HG03558 (cell line): Measurements from ENCODE around the gene LAMA4.
A peak's percentile ranks its signal among the peaks of the same experiment; 100 is the strongest.
"Not testable (repeated sequence)": the region's sequence is repeated elsewhere in the genome, so short reads cannot be mapped to it uniquely, and the experiment has no call there.

ENCODE experiments used
- ATAC-seq: cut with Tn5 transposase; IDR thresholded peaks from one replicate; pipeline ENCODE4 v1.9.1; 2021; ENCODE audit warnings: moderate number of reproducible peaks; ENCODE audit not compliant: unreplicated experiment; ENCODE audit errors: extremely low read depth

LAMA4 gene

DNA sequence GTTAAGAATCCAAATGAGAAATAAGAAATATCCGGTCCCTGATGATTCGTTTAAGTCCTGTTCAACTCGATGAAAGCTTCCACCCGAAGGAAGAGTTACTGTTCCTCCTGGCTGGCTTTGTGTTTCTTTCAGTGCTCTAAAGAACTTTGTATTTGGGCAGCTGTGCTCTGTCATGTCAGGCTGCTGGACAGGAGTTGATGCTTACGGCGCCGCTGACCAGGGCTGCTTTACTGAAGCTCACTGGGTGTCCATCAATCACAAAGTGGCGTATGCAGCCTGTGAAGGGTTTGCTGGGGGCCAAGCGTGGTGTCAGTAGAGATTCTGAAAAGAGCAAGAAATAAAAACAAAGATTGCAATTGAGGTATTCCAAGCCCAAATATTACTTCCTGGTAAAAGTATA lies 145.1 kb downstream of the LAMA4 start:
- ATAC-seq: no peak

DNA sequence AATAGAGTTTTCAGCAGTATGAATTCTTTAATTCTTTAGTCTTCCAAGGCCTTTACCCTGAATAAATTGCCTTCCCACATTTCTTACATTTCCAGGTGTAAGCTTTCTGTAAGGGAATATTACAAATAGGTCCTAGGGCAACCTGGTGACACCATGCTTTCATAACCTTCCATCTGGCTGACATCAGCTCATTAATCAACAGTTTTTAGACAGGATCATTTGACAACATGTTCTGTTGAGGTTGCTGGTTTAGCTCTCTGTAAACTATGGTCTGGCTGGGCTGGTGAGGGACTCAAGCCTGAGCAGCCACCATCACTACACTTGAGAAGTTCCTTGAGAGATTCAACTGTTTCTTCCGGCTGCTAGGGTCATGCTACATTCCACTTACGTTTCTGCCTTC lies 147.8 kb downstream of the LAMA4 start:
- no peak for ATAC-seq

DNA sequence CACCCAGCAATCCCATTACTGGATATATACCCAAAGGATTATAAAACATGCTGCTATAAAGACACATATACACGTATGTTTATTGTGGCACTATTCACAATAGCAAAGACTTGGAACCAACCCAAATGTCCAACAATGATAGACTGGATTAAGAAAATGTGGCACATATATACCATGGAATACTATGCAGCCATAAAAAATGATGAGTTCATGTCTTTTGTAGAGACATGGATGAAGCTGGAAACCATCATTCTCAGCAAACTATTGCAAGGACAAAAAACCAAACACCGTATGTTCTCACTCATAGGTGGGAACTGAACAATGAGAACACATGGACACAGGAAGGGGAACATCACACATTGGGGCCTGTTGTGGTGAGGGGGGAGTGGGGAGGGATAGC lies 148.3 kb downstream of the LAMA4 start:
- not testable (repeated sequence) for ATAC-seq

DNA sequence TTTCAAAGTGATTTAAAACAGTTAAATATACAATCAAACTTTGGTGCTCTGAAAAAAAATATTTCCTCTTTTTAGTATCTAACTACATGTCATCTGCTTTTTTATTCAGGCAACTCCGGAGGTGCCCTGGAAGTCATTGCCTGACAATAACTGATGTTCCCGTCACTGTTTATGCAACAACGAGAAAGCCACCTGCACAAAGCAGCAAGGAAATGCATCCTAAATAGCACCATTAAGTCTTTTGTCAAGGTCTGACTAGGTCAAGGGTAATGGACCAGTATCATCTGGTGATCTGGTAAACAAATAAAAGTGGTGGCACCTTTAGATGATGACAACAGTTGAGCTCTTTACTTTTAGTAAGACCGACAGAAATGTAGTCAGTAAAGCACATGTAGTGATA lies 153.8 kb downstream of the LAMA4 start:
- no peak for ATAC-seq

DNA sequence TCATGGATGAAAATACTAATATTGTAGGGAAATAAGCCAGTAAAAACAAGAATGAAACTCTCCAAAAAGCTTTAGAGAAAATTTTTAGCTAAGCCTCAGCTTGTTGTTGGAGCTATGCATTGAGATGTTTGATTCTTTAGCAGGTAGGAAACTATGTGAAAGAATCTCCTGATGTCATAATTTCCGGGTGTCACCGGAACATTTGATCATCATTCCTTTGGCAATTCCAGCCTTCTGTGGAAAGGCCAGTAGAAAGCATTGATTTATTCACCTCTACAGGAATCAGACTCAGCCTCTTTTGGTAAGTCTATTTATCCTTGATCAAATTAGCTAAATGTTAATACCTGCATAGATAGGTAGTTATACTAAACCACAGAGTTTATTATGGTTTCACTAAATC lies 157.5 kb downstream of the LAMA4 start:
- ATAC-seq: no peak

DNA sequence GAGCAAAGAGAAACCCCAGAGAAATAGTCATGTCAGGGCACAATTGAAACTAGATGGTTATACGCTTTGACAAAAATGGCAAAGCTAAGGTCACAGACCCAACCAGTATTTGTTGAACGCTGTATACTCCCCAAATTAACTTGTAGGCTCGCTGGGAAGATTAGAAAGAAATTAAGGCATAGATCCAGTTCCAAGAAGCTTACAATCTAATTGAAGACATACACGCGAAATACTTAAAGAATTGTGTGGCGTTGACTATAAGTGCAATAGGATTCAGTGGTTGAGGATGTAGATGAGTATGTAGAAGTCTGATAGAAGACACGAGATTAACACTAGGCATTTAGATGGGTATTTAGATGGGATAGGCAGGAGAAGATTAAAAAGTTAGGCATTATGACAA lies 166.5 kb downstream of the LAMA4 start:
- ATAC-seq: no peak

DNA sequence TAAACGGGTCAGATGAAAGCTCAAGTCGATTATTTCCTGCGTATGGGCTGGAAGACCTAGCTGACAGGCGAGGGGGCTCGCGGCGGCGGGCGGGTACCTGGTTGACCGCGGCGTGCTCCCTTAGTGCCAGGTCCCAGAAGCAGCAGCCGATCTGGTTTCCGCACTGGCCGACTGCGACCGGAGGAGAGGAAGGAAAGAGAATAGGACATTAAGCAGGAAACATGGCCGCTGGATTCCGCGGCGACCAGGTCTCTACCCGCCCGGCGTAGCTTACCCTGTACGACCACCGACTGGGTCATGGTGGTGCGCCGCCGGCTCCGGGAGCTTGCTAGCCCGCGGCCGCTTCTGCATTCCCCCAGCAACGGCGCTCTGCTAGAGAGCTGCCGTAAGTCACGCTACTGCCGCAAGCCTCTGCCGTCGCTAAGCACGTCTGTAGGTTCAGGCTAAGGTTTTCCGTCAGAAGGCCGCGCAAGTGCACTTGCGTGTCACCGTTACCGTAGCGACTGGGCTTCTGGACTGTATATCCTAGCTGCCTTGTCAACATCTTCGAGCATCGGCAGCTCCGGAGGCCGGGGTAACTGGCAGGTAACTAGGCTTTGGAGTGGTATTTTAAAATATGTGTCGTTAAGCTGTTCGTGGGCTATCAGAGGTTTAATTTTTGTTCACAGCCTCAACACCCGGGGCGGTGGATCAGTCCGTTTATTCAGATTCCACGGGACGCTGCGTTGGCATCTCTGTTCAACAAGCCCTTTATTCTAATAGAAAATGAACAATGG lies 167.0 kb downstream of the LAMA4 start, which contains the start of the genes FAM229B and TUBE1:
FAM229B (plus strand) TSS at position 456 of the 776 bp plus-strand sequence. CDS start 11,693 bp downstream, outside the sequence.
TUBE1 (minus strand) TSS at position 347 of the 776 bp plus-strand sequence; CDS start at position 299, 48 bp downstream.
- ATAC-seq: peak; percentile 98

DNA sequence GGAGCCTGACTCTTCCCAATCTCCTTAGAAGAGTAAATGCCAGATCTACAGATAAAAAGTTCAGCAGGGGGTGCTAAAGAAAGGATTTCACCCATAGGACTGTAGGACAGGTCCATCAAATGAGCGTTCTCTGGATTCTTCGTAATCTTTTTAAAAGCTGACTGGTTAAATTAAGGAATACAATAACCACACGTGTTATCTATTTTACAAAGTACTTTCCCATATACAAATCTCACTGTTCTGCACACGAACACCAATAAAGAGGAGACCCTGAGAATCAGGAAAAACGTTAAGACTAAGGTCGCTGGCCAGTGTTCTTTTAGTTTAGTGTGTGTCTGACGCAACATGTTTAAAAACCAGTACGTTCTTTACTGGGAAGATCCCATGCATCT lies 167.6 kb downstream of the LAMA4 start:
- ATAC-seq: peak; percentile 4

DNA sequence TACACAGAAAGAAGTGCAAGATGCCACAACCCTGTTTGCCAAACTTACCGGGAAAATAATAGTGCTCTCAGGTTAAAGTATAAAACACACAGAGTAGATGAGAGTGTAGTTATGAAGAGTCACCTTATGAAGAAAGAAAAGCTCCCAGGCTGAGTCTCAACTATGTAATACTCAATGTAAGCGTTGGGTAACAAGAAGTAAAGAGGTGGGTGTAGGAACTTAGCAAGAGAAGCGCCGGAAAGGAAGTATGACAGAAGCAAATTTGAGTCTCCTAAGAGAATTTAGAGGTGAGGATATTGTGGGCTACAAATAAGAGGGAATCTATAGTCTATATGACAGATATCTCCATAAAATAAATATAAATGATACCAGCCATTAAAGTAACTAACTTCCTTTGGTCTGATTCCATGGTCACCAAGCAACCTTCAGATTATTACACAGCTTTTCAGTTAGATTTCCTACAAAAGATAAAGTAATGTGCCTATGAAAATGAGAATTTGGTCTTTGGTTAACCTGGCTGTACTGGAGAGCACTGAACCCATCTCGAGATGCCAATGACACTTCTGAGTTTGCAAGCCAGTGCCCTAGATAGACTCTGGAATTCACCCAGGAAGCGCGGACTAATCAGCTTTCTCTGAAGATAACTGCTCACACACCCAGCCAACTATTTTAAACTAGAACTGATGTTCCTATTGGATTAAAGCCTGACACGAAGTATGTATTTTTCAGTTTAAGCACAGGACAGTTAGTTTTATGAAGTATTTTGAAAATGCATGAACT lies 168.9 kb downstream of the LAMA4 start:
- ATAC-seq: no peak

DNA sequence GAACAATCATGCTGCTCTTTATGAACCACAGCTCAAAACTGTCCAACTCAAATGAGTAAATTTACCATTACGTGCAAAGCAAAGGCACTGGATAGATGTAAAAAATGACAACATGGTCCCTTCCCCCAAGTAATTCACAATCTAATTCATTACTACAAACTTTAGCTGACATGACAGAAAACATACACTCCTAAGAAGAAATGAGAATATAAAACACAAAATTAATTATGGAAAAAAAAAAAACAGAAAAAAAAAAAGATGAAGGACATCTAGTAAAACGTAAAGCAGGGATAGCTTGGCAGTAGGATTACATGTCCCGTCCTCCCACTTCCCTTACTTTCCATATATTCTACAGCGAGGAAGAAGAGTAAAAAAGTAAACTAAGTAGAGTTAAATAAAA lies 172.8 kb downstream of the LAMA4 start:
- ATAC-seq: no peak

DNA sequence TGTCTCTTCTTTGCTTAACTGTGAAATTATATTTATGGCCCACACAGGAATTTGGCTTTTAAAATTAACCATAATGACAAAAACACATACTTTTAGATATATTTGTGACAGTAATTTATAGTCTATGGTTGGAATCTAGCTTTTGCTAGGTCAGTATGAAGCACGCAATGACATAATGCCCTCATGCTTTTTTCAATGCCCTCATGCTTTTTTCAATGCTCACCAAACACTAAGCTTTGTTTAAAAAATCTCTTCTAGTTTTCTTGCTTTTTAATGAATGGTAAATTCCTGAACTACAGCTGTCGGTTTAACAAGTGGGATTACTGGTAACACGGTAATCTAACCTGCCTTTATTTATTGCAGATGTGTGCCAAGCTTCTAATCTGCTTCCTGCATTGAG lies 187.8 kb downstream of the LAMA4 start:
- ATAC-seq: no peak

DNA sequence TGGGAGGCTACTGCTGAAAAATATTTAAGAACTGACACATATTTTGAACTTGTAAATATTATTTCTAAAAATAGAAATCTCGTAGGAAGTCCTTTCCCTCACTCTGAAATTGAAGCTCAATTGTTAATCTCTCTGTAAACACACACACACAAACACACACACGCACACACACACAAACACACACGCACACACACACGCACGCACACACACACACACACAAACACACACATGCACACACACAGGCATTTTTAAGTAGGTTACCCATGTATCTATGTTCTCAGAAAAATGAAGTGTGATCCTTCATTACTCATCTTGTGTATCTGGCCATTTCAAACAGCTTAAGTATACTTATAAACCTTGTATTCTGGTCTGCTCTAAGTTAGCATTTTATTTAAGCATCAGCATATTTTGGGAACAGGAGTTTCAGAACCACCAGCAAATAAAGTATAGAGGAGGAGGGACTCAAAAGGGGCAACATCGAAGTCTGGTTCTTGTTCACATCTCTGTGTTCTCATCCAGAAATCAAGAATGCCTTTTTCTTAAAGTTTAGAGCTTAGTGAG lies 188.9 kb downstream of the LAMA4 start:
- no peak for ATAC-seq

DNA sequence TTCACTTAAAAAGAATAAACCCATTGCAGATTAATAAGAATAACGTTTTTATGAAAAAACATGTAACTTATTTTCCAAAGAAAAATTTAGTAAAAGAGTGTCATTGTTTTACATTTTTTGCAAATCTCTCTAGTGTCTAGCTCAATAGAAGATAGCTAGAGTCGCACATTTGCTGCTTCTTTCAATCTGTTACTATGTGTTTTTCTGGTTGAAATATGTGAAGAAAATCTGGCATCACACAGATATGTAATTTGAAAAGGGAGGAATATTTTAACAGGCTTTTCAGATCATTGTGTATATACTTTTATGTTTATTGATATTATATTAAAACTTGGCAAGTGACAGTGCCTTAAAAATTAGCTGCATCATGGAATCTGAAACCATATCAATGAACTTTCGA lies 191.4 kb downstream of the LAMA4 start:
- no peak for ATAC-seq

DNA sequence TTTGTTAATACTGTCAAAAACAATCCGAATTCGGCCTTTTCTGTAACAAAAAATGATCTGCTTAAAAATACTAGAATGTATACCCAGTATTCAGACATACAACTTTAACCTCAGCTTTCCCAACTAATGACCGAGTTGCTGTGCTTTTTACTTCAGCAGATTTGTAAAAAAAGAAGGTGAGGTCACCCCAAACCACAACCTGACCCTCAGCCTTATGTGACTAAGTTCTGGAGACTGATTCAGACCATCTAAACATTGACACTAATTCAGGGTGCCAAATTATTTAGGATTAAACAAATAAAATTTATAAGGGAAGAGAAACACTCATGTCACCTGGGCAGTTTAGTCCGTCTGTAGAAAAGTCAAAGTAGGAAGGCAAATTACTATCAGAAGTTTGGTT lies 192.8 kb downstream of the LAMA4 start:
- ATAC-seq: no peak
